HepG2 (cell line): ENCODE results near the gene STC2. TPM values are rescaled to one million over a fixed set of nuclear protein-coding genes. Genes with fewer than 3 reads are reported as not detected.

ENCODE experiments used
- AHR ChIP-seq: IDR thresholded peaks from 2 replicates; pipeline ENCODE4 v1.6.1; 2018; ENCODE audit warnings: missing genetic modification reagents, missing compliant biosample characterization
- CBX5 ChIP-seq: sonication (generic); formaldehyde crosslinking; IDR thresholded peaks from 2 replicates; pipeline ENCODE4 v1.4.0; 2020; ENCODE audit warnings: missing genetic modification reagents, borderline replicate concordance
- EP300 ChIP-seq, 3 experiments: sonication (generic) in 1 of 3; formaldehyde crosslinking in 1 of 3; IDR thresholded peaks; 2 replicates each; pipeline versions ENCODE4 v1.5.1 to v1.6.1; 2011 to 2020; ENCODE audit warnings: low read depth in 2 of 3, low read length in 2 of 3, borderline replicate concordance in 1 of 3, improper control_type of control experiment in 1 of 3, mild to moderate bottlenecking in 1 of 3, missing genetic modification reagents in 1 of 3, moderate library complexity in 1 of 3
- JUN ChIP-seq: sonication (generic); formaldehyde crosslinking; IDR thresholded peaks from 2 replicates; pipeline ENCODE4 v1.4.0; 2020; ENCODE audit warnings: mild to moderate bottlenecking, missing genetic modification reagents
- NFRKB ChIP-seq: fragments of 450-650 bp; IDR thresholded peaks from 2 replicates; pipeline ENCODE4 v1.6.1; 2017
- POGZ ChIP-seq: sonication (generic); formaldehyde crosslinking; IDR thresholded peaks from 2 replicates; pipeline ENCODE4 v1.4.0; 2020; ENCODE audit warnings: mild to moderate bottlenecking, missing genetic modification reagents
- RFX1 ChIP-seq: fragments of 450-650 bp; IDR thresholded peaks from 2 replicates; pipeline ENCODE4 v1.6.1; 2017
- SP1 ChIP-seq, 2 experiments: fragments of 450-650 bp in 1 of 2; sonication (generic) in 1 of 2; formaldehyde crosslinking in 1 of 2; IDR thresholded peaks; 2 replicates each; pipeline versions ENCODE4 v1.4.0 to v1.6.1; 2016 to 2020; ENCODE audit warnings: missing genetic modification reagents in 1 of 2
- ZNF430 ChIP-seq: sonication (generic); formaldehyde crosslinking; IDR thresholded peaks from 2 replicates; pipeline ENCODE4 v1.9.0; 2021; ENCODE audit warnings: mild to moderate bottlenecking, missing genetic modification reagents
- ZNF547 ChIP-seq: sonication (generic); formaldehyde crosslinking; IDR thresholded peaks from 2 replicates; pipeline ENCODE4 v1.5.1; 2020; ENCODE audit warnings: mild to moderate bottlenecking, missing genetic modification reagents
- ZNF841 ChIP-seq: sonication (generic); formaldehyde crosslinking; IDR thresholded peaks from 2 replicates; pipeline ENCODE4 v1.8.1; 2023; ENCODE audit warnings: missing genetic modification reagents, borderline replicate concordance
- ZNF878 ChIP-seq: sonication (generic); formaldehyde crosslinking; IDR thresholded peaks from 2 replicates; pipeline ENCODE4 v1.8.1; 2023; ENCODE audit warnings: mild to moderate bottlenecking, missing genetic modification reagents, moderate library complexity
- polyA plus RNA-seq, 8 experiments: library from polyadenylated mRNA; depleted of rRNA in 3 of 8; stranded (reverse) in 7 of 8; unstranded in 1 of 8; fragments of >200 nt; fragmentation: Illumina TruSeq in 4 of 8; extraction: Trizol in 4 of 8; gene quantifications; 2 replicates each; pipeline versions ENCODE4 v1.2.1 to v1.2.3, GENCODE V29; 2011 to 2016; ENCODE audit warnings: low read depth in 4 of 8, missing spikeins in 1 of 8, mixed read lengths in 1 of 8; ENCODE audit not compliant: insufficient read depth in 1 of 8
- total RNA-seq, 5 experiments: library from RNA; depleted of rRNA; stranded (reverse); fragments of >200 nt; fragmentation: Illumina TruSeq; extraction: Trizol; gene quantifications; 2 replicates each; pipeline ENCODE4 v1.2.3, GENCODE V29; 2016; ENCODE audit warnings: low read depth in 1 of 5
- TF ChIP-seq, protein P1 (sequence below), 2 experiments: sonication (generic) in 1 of 2; formaldehyde crosslinking in 1 of 2; IDR thresholded peaks; 2 replicates each; pipeline versions ENCODE4 v1.4.0 to v1.6.1; 2018 to 2020; ENCODE audit warnings: missing genetic modification reagents in 2 of 2, borderline replicate concordance in 1 of 2, low read depth in 1 of 2, mild to moderate bottlenecking in 1 of 2, missing biosample characterization in 1 of 2
- TF ChIP-seq, protein P2 (sequence below): sonication (generic); formaldehyde crosslinking; IDR thresholded peaks from 2 replicates; pipeline ENCODE4 v1.5.1; 2020; ENCODE audit warnings: mild to moderate bottlenecking, missing genetic modification reagents, moderate library complexity
- TF ChIP-seq, protein P3 (sequence below): sonication (generic); formaldehyde crosslinking; IDR thresholded peaks from 2 replicates; pipeline ENCODE4 v1.4.0; 2020; ENCODE audit warnings: missing genetic modification reagents
- TF ChIP-seq, protein P4 (sequence below): sonication (generic); formaldehyde crosslinking; IDR thresholded peaks from 2 replicates; pipeline ENCODE4 v1.4.0; 2020; ENCODE audit warnings: mild to moderate bottlenecking, missing genetic modification reagents, borderline replicate concordance

STC2 gene
- total and polyA plus RNA-seq, 2 of the 13 experiments (the other 11 are each of a cell fraction or from before 2014, with no cell fraction given): 27.1 to 69.2 TPM

- TF ChIP-seq, protein P1, sequence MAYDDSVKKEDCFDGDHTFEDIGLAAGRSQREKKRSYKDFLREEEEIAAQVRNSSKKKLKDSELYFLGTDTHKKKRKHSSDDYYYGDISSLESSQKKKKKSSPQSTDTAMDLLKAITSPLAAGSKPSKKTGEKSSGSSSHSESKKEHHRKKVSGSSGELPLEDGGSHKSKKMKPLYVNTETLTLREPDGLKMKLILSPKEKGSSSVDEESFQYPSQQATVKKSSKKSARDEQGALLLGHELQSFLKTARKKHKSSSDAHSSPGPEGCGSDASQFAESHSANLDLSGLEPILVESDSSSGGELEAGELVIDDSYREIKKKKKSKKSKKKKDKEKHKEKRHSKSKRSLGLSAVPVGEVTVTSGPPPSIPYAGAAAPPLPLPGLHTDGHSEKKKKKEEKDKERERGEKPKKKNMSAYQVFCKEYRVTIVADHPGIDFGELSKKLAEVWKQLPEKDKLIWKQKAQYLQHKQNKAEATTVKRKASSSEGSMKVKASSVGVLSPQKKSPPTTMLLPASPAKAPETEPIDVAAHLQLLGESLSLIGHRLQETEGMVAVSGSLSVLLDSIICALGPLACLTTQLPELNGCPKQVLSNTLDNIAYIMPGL (CRISPR knock-in tag; IDR thresholded peaks at IDR 0.05; ENCODE audit: borderline replicate concordance in 1 of 2, low read depth in 1 of 2): peak; percentile 38 to 48; a peak in 2 of 4 replicates
- TF ChIP-seq SP1 (IDR thresholded peaks at IDR 0.05) (no peak), SP1 (CRISPR knock-in tag; IDR thresholded peaks at IDR 0.05) (peak; percentile 96), POGZ (CRISPR knock-in tag) (peak; percentile 87), NFRKB (no peak), EP300 (IDR thresholded peaks at IDR 0.05; ENCODE audit: low read depth in 2 of 2, low read length in 2 of 2) (no peak), EP300 (CRISPR knock-in tag; IDR thresholded peaks at IDR 0.05; ENCODE audit: borderline replicate concordance) (no peak), CBX5 (CRISPR knock-in tag) (peak; percentile 65; the same call in 1 of the 2 replicates), ZNF547 (CRISPR knock-in tag) (no peak), RFX1 (no peak), ZNF878 (CRISPR knock-in tag) (0 out of 2 replicates have a peak, but pooled peaks have one; percentile 27), ZNF430 (CRISPR knock-in tag) (0 out of 2 replicates have a peak, but pooled peaks have one; percentile 31), JUN (CRISPR knock-in tag) (no peak), ZNF841 (CRISPR knock-in tag) (no peak), AHR (peak; percentile 59; the same call in 1 of the 2 replicates)
- TF ChIP-seq, protein P2, sequence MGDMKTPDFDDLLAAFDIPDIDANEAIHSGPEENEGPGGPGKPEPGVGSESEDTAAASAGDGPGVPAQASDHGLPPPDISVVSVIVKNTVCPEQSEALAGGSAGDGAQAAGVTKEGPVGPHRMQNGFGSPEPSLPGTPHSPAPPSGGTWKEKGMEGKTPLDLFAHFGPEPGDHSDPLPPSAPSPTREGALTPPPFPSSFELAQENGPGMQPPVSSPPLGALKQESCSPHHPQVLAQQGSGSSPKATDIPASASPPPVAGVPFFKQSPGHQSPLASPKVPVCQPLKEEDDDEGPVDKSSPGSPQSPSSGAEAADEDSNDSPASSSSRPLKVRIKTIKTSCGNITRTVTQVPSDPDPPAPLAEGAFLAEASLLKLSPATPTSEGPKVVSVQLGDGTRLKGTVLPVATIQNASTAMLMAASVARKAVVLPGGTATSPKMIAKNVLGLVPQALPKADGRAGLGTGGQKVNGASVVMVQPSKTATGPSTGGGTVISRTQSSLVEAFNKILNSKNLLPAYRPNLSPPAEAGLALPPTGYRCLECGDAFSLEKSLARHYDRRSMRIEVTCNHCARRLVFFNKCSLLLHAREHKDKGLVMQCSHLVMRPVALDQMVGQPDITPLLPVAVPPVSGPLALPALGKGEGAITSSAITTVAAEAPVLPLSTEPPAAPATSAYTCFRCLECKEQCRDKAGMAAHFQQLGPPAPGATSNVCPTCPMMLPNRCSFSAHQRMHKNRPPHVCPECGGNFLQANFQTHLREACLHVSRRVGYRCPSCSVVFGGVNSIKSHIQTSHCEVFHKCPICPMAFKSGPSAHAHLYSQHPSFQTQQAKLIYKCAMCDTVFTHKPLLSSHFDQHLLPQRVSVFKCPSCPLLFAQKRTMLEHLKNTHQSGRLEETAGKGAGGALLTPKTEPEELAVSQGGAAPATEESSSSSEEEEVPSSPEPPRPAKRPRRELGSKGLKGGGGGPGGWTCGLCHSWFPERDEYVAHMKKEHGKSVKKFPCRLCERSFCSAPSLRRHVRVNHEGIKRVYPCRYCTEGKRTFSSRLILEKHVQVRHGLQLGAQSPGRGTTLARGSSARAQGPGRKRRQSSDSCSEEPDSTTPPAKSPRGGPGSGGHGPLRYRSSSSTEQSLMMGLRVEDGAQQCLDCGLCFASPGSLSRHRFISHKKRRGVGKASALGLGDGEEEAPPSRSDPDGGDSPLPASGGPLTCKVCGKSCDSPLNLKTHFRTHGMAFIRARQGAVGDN (CRISPR knock-in tag): peak; percentile 95
- TF ChIP-seq, protein P3, sequence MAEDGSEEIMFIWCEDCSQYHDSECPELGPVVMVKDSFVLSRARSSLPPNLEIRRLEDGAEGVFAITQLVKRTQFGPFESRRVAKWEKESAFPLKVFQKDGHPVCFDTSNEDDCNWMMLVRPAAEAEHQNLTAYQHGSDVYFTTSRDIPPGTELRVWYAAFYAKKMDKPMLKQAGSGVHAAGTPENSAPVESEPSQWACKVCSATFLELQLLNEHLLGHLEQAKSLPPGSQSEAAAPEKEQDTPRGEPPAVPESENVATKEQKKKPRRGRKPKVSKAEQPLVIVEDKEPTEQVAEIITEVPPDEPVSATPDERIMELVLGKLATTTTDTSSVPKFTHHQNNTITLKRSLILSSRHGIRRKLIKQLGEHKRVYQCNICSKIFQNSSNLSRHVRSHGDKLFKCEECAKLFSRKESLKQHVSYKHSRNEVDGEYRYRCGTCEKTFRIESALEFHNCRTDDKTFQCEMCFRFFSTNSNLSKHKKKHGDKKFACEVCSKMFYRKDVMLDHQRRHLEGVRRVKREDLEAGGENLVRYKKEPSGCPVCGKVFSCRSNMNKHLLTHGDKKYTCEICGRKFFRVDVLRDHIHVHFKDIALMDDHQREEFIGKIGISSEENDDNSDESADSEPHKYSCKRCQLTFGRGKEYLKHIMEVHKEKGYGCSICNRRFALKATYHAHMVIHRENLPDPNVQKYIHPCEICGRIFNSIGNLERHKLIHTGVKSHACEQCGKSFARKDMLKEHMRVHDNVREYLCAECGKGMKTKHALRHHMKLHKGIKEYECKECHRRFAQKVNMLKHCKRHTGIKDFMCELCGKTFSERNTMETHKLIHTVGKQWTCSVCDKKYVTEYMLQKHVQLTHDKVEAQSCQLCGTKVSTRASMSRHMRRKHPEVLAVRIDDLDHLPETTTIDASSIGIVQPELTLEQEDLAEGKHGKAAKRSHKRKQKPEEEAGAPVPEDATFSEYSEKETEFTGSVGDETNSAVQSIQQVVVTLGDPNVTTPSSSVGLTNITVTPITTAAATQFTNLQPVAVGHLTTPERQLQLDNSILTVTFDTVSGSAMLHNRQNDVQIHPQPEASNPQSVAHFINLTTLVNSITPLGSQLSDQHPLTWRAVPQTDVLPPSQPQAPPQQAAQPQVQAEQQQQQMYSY (CRISPR knock-in tag): peak; percentile 26; the same call in 1 of the 2 replicates
- TF ChIP-seq, protein P4, sequence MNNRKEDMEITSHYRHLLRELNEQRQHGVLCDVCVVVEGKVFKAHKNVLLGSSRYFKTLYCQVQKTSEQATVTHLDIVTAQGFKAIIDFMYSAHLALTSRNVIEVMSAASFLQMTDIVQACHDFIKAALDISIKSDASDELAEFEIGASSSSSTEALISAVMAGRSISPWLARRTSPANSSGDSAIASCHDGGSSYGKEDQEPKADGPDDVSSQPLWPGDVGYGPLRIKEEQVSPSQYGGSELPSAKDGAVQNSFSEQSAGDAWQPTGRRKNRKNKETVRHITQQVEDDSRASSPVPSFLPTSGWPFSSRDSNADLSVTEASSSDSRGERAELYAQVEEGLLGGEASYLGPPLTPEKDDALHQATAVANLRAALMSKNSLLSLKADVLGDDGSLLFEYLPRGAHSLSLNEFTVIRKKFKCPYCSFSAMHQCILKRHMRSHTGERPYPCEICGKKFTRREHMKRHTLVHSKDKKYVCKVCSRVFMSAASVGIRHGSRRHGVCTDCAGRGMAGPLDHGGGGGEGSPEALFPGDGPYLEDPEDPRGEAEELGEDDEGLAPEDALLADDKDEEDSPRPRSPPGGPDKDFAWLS (CRISPR knock-in tag): no peak
Measured at GRCh38 chr5:173331956-173332479, 3.8 kb upstream of the STC2 start (continued).
